Nephron progenitor cell (in vitro differentiated cells): ENCODE results near the gene DNER.
"Not testable (repeated sequence)": the region's sequence is repeated elsewhere in the genome, so short reads cannot be mapped to it uniquely, and the experiment has no call there.

ENCODE experiments used
- DNase-seq: peaks from one replicate; pipeline ENCODE4 v3.0.0; 2021
- H3K27ac Mint-ChIP-seq: 2 replicates; pipeline ENCODE4 v1.8.0; 2021; ENCODE audit warnings: mild to moderate bottlenecking, moderate library complexity, mixed read lengths
- H3K27me3 Mint-ChIP-seq: 2 replicates; pipeline ENCODE4 v1.8.0; 2021; ENCODE audit warnings: mild to moderate bottlenecking, low read depth, mixed read lengths; ENCODE audit not compliant: poor library complexity
- H3K36me3 Mint-ChIP-seq: 2 replicates; pipeline ENCODE4 v1.8.0; 2021; ENCODE audit warnings: low read depth, mixed read lengths
- H3K4me1 Mint-ChIP-seq: 2 replicates; pipeline ENCODE4 v1.8.0; 2021; ENCODE audit warnings: mixed read lengths
- H3K4me3 Mint-ChIP-seq: 2 replicates; pipeline ENCODE4 v1.8.0; 2021; ENCODE audit warnings: mild to moderate bottlenecking, moderate library complexity, mixed read lengths
- H3K9me3 Mint-ChIP-seq: 2 replicates; pipeline ENCODE4 v1.8.0; 2021; ENCODE audit warnings: mild to moderate bottlenecking, moderate library complexity, mixed read lengths
- TF ChIP-seq, protein P1 (sequence below): fragments of 200-600 bp; sonication (generic); IDR thresholded peaks from 2 replicates; pipeline ENCODE4 v1.5.0; 2021; ENCODE audit warnings: antibody characterized with exemption

Gene DNER

DNA sequence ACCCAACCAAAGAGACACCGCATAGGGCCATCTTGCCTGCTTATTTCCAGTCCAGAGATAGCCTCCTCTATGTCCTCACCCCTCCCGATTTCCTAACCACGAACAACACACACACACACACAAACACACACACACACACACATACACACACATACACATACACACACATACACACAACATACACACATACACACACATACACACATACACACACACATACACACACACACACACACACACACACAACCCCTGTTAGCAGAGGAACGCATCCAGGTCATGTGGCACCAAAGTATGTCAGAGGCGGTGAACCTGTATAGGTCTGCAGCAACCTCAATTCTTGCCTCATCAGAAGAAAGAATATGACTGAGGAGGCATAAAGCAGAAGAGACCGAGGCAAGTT, 18.5 kb upstream of the DNER start:
- H3K9me3 Mint-ChIP-seq = peaks cover 29% of the 10 kb centered on the region
- no peak overlapping the region for H3K27ac Mint-ChIP-seq
- TF ChIP-seq, protein P1, sequence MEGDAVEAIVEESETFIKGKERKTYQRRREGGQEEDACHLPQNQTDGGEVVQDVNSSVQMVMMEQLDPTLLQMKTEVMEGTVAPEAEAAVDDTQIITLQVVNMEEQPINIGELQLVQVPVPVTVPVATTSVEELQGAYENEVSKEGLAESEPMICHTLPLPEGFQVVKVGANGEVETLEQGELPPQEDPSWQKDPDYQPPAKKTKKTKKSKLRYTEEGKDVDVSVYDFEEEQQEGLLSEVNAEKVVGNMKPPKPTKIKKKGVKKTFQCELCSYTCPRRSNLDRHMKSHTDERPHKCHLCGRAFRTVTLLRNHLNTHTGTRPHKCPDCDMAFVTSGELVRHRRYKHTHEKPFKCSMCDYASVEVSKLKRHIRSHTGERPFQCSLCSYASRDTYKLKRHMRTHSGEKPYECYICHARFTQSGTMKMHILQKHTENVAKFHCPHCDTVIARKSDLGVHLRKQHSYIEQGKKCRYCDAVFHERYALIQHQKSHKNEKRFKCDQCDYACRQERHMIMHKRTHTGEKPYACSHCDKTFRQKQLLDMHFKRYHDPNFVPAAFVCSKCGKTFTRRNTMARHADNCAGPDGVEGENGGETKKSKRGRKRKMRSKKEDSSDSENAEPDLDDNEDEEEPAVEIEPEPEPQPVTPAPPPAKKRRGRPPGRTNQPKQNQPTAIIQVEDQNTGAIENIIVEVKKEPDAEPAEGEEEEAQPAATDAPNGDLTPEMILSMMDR = no peak
- DNase-seq = no peak
- no peaks in the 10 kb centered on the region for H3K36me3 Mint-ChIP-seq
- no peak overlapping the region for H3K4me3 Mint-ChIP-seq
- H3K27me3 Mint-ChIP-seq = peaks cover 10% of the 10 kb centered on the region
- H3K4me1 Mint-ChIP-seq = no peaks in the 10 kb centered on the region

DNA sequence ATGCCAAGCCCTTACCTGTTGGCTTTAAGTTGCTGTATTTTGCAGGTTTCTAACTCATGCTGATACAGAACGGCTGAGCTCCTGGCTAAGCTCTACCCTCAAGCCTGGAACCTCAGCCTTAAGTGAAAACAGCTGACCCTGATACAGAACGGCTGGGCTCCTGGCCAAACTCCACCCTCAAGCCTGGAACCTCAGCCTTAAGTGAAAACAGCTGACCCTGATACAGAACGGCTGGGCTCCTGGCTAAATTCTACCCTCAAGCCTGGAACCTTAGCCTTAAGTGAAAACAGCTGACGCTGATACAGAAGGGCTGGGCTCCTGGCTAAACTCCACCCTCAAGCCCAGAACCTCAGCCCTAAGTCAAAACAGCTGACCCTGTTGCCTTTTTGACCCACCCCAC, 17.6 kb upstream of the DNER start:
- TF ChIP-seq, protein P1 = no peak
- Mint-ChIP-seq H3K4me1 (no peaks in the 10 kb centered on the region), H3K27ac (no peak overlapping the region), H3K27me3 (peaks cover 10% of the 10 kb centered on the region), H3K9me3 (peaks cover 19% of the 10 kb centered on the region), H3K4me3 (no peak overlapping the region), H3K36me3 (no peaks in the 10 kb centered on the region)
- DNase-seq = no peak

DNA sequence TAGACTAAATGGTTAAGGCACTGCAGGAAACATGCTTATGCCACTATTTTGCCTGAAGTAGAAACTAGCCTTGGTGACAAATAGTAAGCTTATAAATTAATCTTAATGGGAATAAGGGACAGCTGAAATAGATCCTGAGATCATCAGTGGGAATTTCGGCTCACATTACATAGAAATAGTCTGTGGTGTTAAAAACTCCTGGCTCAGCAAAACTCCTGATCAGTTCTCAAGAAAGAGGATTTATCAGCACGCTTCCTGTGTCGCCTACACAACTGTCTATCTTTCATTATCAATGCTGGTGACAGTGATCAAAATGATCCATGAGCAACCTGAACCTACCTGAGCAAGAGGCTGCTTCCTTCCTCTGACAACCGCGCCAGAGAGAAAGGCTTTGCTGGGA, 17.0 kb upstream of the DNER start:
- TF ChIP-seq, protein P1 = no peak
- no peak overlapping the region for H3K27ac Mint-ChIP-seq
- no peak for DNase-seq
- H3K4me3 Mint-ChIP-seq = no peak overlapping the region
- peaks cover 2% of the 10 kb centered on the region for H3K4me1 Mint-ChIP-seq
- H3K36me3 Mint-ChIP-seq = no peaks in the 10 kb centered on the region
- peaks cover 13% of the 10 kb centered on the region for H3K27me3 Mint-ChIP-seq
- H3K9me3 Mint-ChIP-seq = peaks cover 16% of the 10 kb centered on the region

DNA sequence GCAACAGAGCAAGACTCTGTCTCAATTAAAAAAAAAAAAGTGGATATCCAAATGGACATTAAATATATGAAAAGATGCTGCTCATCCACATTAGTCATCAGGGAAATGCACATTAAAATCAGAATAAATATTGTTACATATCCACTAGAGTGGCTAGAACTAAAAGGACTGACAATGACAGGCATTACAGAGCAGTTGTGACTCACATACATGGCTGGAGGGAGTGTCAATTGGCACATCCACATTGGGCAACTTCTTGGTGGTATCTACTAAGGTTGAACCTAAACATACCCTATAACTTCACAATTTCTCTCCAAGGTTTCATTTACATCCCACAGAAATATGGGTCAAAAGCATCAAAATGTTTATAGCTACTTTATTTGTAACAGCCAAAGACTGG, 14.0 kb upstream of the DNER start:
- H3K27ac Mint-ChIP-seq = no peak overlapping the region
- H3K4me3 Mint-ChIP-seq = no peak overlapping the region
- DNase-seq = no peak
- peaks cover 23% of the 10 kb centered on the region for H3K27me3 Mint-ChIP-seq
- H3K36me3 Mint-ChIP-seq = no peaks in the 10 kb centered on the region
- H3K4me1 Mint-ChIP-seq = peaks cover 9% of the 10 kb centered on the region
- TF ChIP-seq, protein P1 = no peak
- H3K9me3 Mint-ChIP-seq = no peaks in the 10 kb centered on the region

DNA sequence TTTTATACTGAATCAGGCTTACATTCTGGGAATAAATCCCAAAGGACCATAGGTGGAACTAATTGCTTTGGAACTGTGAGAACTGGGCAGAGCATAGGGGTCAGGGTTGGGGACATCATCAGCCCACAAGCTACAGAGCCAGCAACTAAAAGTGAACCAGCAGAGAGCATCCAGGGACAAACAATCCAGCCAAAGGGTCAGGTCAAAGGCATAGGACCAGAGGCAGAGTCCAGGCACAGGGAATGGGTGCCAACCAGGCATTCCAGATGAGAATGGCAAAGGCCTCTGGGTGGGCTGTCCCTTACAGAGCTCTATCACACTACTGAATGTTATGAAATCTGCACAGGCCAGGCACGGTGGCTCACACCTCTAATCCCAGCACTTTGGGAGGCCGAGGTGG, 12.3 kb upstream of the DNER start:
- Mint-ChIP-seq H3K4me3 (no peak overlapping the region), H3K4me1 (peaks cover 9% of the 10 kb centered on the region), H3K27me3 (peaks cover 21% of the 10 kb centered on the region), H3K9me3 (no peaks in the 10 kb centered on the region), H3K27ac (no peak overlapping the region), H3K36me3 (no peaks in the 10 kb centered on the region)
- no peak for DNase-seq
- TF ChIP-seq, protein P1 = no peak

DNA sequence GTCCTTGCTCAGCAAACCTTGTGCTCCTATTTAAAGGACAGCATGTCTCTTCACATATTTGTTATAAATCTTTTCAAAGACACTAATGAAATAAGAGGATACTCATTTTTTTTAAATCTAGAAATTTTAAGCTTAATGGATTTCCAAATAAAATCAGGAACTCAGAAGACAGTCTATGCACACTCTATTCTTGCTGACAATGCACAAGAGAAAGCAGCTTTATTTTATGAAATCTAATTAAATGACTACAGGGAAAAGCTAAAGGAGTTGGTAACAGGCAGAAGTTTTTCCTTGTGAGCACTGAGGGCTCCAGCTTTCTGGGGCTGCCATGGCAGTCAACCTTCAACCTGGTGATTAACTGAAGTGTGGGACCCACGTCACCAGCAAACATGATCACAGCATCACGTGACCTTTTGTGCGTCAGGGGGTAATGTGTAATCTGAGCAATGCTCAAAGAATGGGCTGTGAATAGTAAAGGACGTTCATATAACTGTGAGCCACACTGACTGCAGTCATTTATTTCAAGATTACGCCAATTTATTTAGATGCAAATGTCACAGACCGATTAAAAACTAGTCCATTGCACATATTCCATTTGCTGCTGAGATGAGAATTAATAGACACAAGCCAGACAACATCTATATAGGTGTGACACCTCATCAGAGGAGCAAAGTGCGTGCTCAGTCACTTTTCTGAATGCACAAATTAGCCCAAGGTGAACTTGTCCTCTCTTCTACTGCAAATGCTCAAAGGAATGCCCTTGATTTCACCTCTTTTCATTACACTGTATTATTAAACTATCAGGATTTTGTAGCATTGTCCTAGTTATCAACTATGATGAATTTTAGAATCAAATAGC, 11.6 kb upstream of the DNER start:
- TF ChIP-seq, protein P1 = no peak

DNA sequence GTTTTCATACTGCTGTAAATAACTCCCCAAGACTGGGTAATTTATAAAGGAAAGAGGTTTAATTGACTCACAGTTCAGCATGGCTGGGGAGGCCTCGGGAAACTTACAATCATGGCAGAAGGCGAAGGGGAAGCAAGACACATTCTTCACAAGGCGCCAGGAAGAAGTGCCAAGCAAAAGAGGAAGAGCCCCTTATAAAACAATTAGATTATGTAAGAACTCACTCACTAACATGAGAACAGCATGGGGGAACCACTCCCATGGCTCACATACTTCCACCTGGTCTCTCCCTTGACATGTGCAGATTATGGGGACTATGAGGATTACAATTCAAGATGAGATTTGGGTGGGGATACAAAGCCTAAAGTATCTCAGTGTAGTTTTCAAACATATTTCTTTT, 8.8 kb upstream of the DNER start:
- not testable (repeated sequence) for DNase-seq, H3K36me3 Mint-ChIP-seq, H3K27ac Mint-ChIP-seq, H3K9me3 Mint-ChIP-seq, H3K4me1 Mint-ChIP-seq, H3K4me3 Mint-ChIP-seq
- H3K27me3 Mint-ChIP-seq = peaks cover 40% of the 10 kb centered on the region

More for the DNA sequence above, 11.6 kb upstream of the DNER start:
- peaks cover 9% of the 10 kb centered on the region for H3K4me1 Mint-ChIP-seq
- H3K27ac Mint-ChIP-seq = no peak overlapping the region
- H3K36me3 Mint-ChIP-seq = no peaks in the 10 kb centered on the region
- H3K4me3 Mint-ChIP-seq = no peak overlapping the region
- H3K27me3 Mint-ChIP-seq = peaks cover 21% of the 10 kb centered on the region
- no peak for DNase-seq
- H3K9me3 Mint-ChIP-seq = no peaks in the 10 kb centered on the region
